HG02943 (cell line): ENCODE measurements around the gene TPM2.

ENCODE experiments used
- ATAC-seq: cut with Tn5 transposase; IDR thresholded peaks from one replicate; pipeline ENCODE4 v1.9.1; 2021; ENCODE audit warnings: mild to moderate bottlenecking, low read depth, moderate library complexity; ENCODE audit not compliant: unreplicated experiment

TPM2 gene

GRCh38 chr9:35689542-35690293 is at the start of gene TPM2:
Gene TPM2 (minus strand): TSS chr9:35689925. CDS start chr9:35689817, 108 bp downstream.
- no peak for ATAC-seq

DNA sequence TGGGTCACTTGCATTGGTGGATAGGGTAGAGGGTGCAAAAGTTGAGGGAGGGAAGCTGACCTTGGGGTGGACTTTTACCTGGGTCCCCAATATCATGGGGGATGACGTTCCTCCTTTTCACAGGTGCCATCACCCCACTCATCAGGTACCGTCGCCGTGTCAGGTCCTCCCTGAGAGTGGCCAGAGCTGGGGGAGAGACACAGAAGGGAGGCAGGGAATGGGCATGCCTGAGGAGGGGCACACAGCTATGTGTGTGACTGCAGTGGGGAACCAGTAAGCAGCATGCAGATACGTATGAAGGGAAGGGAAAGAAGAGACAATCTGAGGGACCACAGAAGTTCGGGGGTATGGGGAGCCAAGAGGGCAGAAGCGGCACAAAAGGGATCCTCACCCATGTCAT is 49.2 kb upstream of the TPM2 start:
- ATAC-seq = no peak

GRCh38 chr9:35738186-35738585 is 48.5 kb upstream of the TPM2 start:
- no peak for ATAC-seq

GRCh38 chr9:35737143-35737542 is 47.4 kb upstream of the TPM2 start:
- ATAC-seq = no peak

DNA sequence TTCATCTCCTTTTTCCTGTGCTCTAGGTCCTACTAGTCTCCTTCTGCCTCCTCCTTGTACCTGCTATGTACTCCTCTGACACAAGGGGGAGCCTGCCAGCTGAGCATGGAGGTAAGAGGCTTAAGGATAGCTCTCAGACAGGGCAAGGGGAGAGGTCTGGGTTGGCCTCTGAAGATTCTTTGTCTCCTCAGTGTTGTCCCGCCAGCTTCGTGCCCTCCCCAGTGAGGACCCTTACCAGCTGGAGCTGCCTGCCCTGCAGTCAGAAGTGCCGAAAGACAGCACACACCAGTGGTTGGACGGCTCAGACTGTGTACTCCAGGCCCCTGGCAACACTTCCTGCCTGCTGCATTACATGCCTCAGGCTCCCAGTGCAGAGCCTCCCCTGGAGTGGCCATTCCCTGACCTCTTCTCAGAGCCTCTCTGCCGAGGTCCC is 46.5 kb upstream of the TPM2 start:
- ATAC-seq = no peak

GRCh38 chr9:35734096-35734495 is 44.4 kb upstream of the TPM2 start:
- no peak for ATAC-seq

DNA sequence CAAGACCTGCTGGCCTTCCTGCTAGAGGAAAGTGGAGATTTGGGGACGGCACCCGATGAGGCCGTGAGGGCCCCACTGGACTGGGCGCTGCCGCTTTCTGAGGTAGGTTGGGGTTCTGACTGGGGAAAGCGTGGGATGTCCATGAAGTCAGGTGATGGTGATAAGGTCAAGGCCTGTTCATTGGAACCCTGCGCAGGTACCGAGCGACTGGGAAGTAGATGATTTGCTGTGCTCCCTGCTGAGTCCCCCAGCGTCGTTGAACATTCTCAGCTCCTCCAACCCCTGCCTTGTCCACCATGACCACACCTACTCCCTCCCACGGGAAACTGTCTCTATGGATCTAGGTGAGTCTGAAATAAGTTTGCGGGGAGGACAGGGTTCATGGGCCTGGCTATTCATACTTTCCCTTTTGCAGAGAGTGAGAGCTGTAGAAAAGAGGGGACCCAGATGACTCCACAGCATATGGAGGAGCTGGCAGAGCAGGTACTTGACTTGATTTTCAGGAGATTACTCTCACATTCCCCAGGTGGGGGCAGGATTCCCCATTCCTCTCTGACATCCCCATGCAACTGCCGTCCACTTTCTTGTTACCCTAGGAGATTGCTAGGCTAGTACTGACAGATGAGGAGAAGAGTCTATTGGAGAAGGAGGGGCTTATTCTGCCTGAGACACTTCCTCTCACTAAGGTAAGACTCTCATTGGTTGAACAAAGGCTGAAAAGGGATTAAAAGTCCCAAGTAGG is 43.2 kb upstream of the TPM2 start:
- ATAC-seq = no peak

- peak; percentile 75 for ATAC-seq
These were observed 42.6 kb upstream of the TPM2 start, which contains the start of the genes CREB3 and TLN1 for GRCh38 chr9:35732185-35732799. Gene CREB3 (plus strand): TSS chr9:35732666. CDS start chr9:35732773, 107 bp downstream. Gene TLN1 (minus strand): TSS chr9:35732195. CDS start chr9:35725694, 6,501 bp downstream.

DNA sequence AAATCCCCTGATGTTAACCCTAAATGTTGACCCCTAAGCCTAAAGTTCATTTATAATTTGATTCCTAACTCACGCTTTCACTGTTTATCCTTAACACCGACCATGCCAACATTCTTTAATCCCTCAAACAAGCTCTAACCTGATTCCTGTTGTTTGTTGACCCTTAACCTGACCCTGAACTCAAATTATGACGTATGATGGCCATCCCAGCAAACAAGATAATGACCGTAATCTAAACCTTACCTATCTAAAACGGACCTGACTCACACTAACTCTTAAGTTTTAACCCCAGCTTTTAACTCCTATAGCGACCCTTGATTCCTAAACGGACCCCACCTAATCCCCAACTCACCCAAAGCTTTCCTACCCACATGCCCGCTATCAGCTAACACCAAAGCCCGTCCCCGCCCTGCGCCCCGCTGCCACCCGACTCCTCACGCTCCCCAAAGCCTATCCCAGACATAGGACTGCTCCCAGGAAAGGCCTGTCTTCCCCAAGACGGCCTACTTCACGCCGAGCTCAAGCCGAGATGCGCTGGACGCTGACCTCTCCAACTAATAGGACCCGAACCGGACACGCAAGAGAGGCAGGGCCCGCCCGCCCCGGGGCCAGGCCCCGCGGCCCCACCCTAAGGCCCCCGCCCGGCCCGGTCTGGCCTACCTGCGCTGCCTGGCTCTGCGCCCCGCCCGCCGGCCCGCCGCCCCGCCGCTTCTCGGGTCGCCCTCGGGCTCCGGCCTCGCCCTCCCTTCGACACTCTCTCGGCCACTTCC is 41.9 kb upstream of the TPM2 start:
- ATAC-seq = no peak

GRCh38 chr9:35730486-35730854 is 40.7 kb upstream of the TPM2 start:
- ATAC-seq = no peak

- no peak for ATAC-seq
These were observed 40.2 kb upstream of the TPM2 start for GRCh38 chr9:35729700-35730485.

DNA sequence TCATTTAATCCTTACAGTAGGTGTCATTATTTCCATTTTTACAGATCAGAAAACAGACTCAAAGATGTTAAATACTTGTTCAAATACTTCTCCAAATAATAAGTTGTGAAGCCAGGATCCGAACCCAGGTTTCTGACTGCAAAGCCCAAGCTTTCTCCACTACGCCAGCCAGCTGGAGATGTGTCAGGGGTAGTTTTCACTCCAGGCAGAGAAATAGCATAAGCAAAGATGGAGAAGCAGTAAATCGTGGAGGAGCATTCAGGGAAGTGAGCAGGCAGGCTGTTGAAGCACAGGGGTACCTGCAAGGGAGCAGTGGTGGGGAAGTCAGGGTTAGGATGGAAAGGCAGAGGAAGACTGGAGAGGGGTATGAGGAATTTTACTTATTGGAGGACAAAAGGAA is 39.4 kb upstream of the TPM2 start:
- ATAC-seq = no peak

- ATAC-seq = no peak
These were observed 38.6 kb upstream of the TPM2 start for GRCh38 chr9:35728041-35728971.

DNA sequence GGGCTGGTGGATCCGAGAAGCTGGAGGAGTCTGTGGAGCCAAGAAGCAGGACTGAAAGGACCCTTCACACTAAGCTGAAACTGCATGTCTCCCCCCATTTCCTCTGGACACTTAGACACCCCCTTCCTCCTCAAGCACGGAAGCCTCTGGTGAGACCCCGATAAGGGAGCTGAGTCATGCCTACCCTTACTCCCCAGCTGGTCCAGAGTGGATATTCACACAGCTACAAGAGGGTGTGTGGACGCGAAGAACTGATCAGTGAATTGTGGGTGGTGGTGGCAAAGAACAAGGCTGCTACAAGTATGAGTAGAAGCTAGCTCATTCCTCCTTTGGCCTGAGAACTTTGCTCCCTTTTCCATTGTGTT is 37.9 kb upstream of the TPM2 start:
- no peak for ATAC-seq

- no peak for ATAC-seq
These were observed 37.2 kb upstream of the TPM2 start for GRCh38 chr9:35726931-35727330.

- no peak for ATAC-seq
These were observed 35.6 kb upstream of the TPM2 start for GRCh38 chr9:35725362-35725761.

DNA sequence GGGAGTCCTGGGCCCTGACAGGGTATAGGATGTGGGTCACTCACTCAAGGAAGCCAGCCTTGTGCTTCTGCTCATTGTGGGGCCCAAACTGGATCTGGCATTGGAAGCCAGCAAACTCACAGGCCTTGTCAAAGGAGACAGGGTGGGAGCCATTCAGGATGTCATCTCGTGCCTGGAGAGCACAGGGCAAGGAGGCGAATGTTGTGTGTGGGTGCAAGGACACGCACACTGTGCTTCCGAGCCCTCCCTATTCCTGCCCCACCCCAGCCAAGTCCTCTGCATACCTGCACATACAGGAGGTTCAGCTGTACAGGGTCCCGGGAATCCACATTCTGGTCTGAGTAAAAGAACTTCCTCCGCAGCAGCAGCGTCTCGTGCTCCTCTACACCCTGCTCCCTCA is 34.2 kb upstream of the TPM2 start:
- no peak for ATAC-seq

GRCh38 chr9:35723426-35723825 is 33.7 kb upstream of the TPM2 start:
- no peak for ATAC-seq

DNA sequence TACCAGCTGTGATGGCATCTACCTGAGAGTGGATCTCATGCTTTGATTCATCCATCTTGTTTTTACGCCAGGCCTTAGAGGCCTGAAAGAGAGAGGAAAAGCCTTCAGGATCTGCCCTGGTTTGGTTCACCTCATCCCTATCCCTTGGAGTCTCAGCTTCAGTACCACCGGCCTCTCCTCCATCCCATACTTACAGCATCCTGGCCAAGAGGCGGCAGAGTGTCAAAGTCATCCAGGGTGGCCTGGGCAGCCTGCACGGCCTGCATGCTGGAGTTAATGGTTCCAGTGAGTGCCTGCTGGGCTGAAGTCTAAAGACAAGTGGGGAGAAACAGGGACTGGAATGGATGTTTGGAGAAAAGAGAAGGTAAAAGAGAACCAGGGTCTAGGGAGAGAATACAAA is 29.8 kb upstream of the TPM2 start:
- ATAC-seq = no peak
